Stimulated activated CD4-positive, alpha-beta T cell treated with anti-CD3 and anti-CD28 coated beads, Interleukin-1b, Interleukin-23, amount 100 ng/mL, for 48 hours (primary cell): ENCODE results near the gene AKT1.

Source experiments
- DNase-seq: peaks from one replicate; pipeline ENCODE4 v3.0.0-alpha.2; 2020

AKT1 gene

GRCh38 chr14:104784846-104785707 is 10.5 kb downstream of the AKT1 start:
- DNase-seq = no peak

- DNase-seq = no peak
Measured at GRCh38 chr14:104784218-104784568, 11.4 kb downstream of the AKT1 start.

- DNase-seq = no peak
Measured at GRCh38 chr14:104783484-104784217, 11.9 kb downstream of the AKT1 start.

GRCh38 chr14:104782808-104783139 is 12.8 kb downstream of the AKT1 start:
- DNase-seq = no peak

GRCh38 chr14:104782086-104782807 is 13.3 kb downstream of the AKT1 start:
- no peak for DNase-seq

- no peak for DNase-seq
Measured at GRCh38 chr14:104781271-104782077, 14.1 kb downstream of the AKT1 start.

GRCh38 chr14:104780513-104781030 is 15.0 kb downstream of the AKT1 start:
- DNase-seq = no peak

GRCh38 chr14:104779776-104780512 is 15.6 kb downstream of the AKT1 start:
- DNase-seq = no peak

- DNase-seq = no peak
Measured at GRCh38 chr14:104778694-104779331, 16.7 kb downstream of the AKT1 start.

- no peak for DNase-seq
Measured at GRCh38 chr14:104777808-104778249, 17.7 kb downstream of the AKT1 start.

GRCh38 chr14:104776961-104777807 is 18.4 kb downstream of the AKT1 start:
- DNase-seq = no peak

- no peak for DNase-seq
Measured at GRCh38 chr14:104776481-104776880, 19.1 kb downstream of the AKT1 start.

- DNase-seq = no peak
Measured at GRCh38 chr14:104775073-104775489, 20.5 kb downstream of the AKT1 start.

- no peak for DNase-seq
Measured at GRCh38 chr14:104774453-104775072, 21.0 kb downstream of the AKT1 start.

- DNase-seq = no peak
Measured at GRCh38 chr14:104773505-104774452, 21.8 kb downstream of the AKT1 start.

GRCh38 chr14:104772707-104773504 is 22.6 kb downstream of the AKT1 start:
- no peak for DNase-seq

GRCh38 chr14:104771918-104772706 is 23.4 kb downstream of the AKT1 start:
- DNase-seq = no peak
